GM12874 (cell line): ENCODE data around the gene CD7.

ENCODE experiments used
- CTCF ChIP-seq: IDR thresholded peaks from 2 replicates; pipeline ENCODE4 v1.5.1; 2011; ENCODE audit warnings: low read depth, mild to moderate bottlenecking, control low read depth, low read length, moderate library complexity; ENCODE audit not compliant: insufficient read depth

The CD7 gene

GRCh38 chr17:82303944-82304808 lies 13.2 kb downstream of the CD7 start:
- no peak for TF ChIP-seq CTCF

GRCh38 chr17:82302991-82303943 lies 14.1 kb downstream of the CD7 start:
- TF ChIP-seq CTCF: no peak

- no peak for TF ChIP-seq CTCF
Measured at GRCh38 chr17:82302568-82302963, 14.8 kb downstream of the CD7 start.

- TF ChIP-seq CTCF: no peak
Measured at GRCh38 chr17:82301916-82302567, 15.4 kb downstream of the CD7 start.

- no peak for TF ChIP-seq CTCF
Measured at GRCh38 chr17:82301300-82301915, 16.0 kb downstream of the CD7 start.

- peak; percentile 87 for TF ChIP-seq CTCF
Measured at GRCh38 chr17:82300707-82301270, 16.6 kb downstream of the CD7 start.
